ENCODE results near the gene TK2. TPM values are rescaled to one million over a fixed set of nuclear protein-coding genes. Genes with fewer than 3 reads are reported as not detected.

TK2 gene
- total and polyA plus RNA-seq, 2 donors from 2014 or later = 31.0 to 44.2 TPM

- no peak for TF ChIP-seq CTCF (IDR thresholded peaks at IDR 0.05; ENCODE audit: borderline replicate concordance, extremely low read depth, insufficient read depth)
- Histone ChIP-seq H3K27ac (ENCODE audit: low read depth in 2 of 2, low read length in 2 of 2) (no peak overlapping the region), H3K4me1 (ENCODE audit: control insufficient read depth in 2 of 3, insufficient read depth in 2 of 3, low read depth in 1 of 3, low read length in 3 of 3) (no peaks in the 10 kb centered on the region), H3K9ac (ENCODE audit: low read length in 3 of 3) (no peak overlapping the region), H3K9me3 (ENCODE audit: control insufficient read depth in 2 of 3, insufficient read depth in 1 of 3, low read length in 3 of 3) (no peaks in the 10 kb centered on the region), H3K36me3 (ENCODE audit: control insufficient read depth in 2 of 3, insufficient read depth in 3 of 3, low read length in 3 of 3) (peaks cover 3 to 9% (median 3%) of the 10 kb centered on the region in 3 donors), H3K4me3 (ENCODE audit: low read length in 3 of 3) (no peak overlapping the region), H3K27me3 (ENCODE audit: control insufficient read depth, insufficient read depth, low read length) (no peaks in the 10 kb centered on the region)
- DNase-seq = no peak
- no peak for FAIRE-seq
- intact Hi-C loops (cut with DNase I) = no loop called here
Measured at GRCh38 chr16:66562409-66562808, 12.5 kb upstream of the TK2 start.

GRCh38 chr16:66561381-66562080 is 11.6 kb upstream of the TK2 start:
- no peaks in the 10 kb centered on the region for H3K4me1 ChIP-seq (ENCODE audit: control insufficient read depth in 2 of 3, insufficient read depth in 2 of 3, low read depth in 1 of 3, low read length in 3 of 3)
- TF ChIP-seq CTCF (IDR thresholded peaks at IDR 0.05; ENCODE audit: borderline replicate concordance, extremely low read depth, insufficient read depth) = no peak
- no peak overlapping the region for H3K9ac ChIP-seq (ENCODE audit: low read length in 3 of 3)
- no peak overlapping the region for H3K4me3 ChIP-seq (ENCODE audit: low read length in 3 of 3)
- peaks cover 3 to 9% (median 3%) of the 10 kb centered on the region in 3 donors for H3K36me3 ChIP-seq (ENCODE audit: control insufficient read depth in 2 of 3, insufficient read depth in 3 of 3, low read length in 3 of 3)
- H3K27me3 ChIP-seq (ENCODE audit: control insufficient read depth, insufficient read depth, low read length) = no peaks in the 10 kb centered on the region
- intact Hi-C loops (cut with DNase I) = no loop called here
- DNase-seq (no peak), FAIRE-seq (no peak)
- no peaks in the 10 kb centered on the region for H3K9me3 ChIP-seq (ENCODE audit: control insufficient read depth in 2 of 3, insufficient read depth in 1 of 3, low read length in 3 of 3)
- no peak overlapping the region for H3K27ac ChIP-seq (ENCODE audit: low read depth in 2 of 2, low read length in 2 of 2)

- Histone ChIP-seq H3K4me3 (ENCODE audit: low read length in 3 of 3) (no peak overlapping the region), H3K27ac (ENCODE audit: low read depth in 2 of 2, low read length in 2 of 2) (no peak overlapping the region), H3K36me3 (ENCODE audit: control insufficient read depth in 2 of 3, insufficient read depth in 3 of 3, low read length in 3 of 3) (peaks cover 3 to 9% (median 3%) of the 10 kb centered on the region in 3 donors), H3K9me3 (ENCODE audit: control insufficient read depth in 2 of 3, insufficient read depth in 1 of 3, low read length in 3 of 3) (no peaks in the 10 kb centered on the region), H3K9ac (ENCODE audit: low read length in 3 of 3) (no peak overlapping the region), H3K27me3 (ENCODE audit: control insufficient read depth, insufficient read depth, low read length) (no peaks in the 10 kb centered on the region), H3K4me1 (ENCODE audit: control insufficient read depth in 2 of 3, insufficient read depth in 2 of 3, low read depth in 1 of 3, low read length in 3 of 3) (no peaks in the 10 kb centered on the region)
- intact Hi-C loops (cut with DNase I) = no loop called here
- no peak for DNase-seq
- no peak for TF ChIP-seq CTCF (IDR thresholded peaks at IDR 0.05; ENCODE audit: borderline replicate concordance, extremely low read depth, insufficient read depth)
- no peak for FAIRE-seq
Measured at GRCh38 chr16:66560107-66560506, 10.2 kb upstream of the TK2 start.

All from kidney (tissue), 14 donors.